Measurements from ENCODE around the gene RAB3GAP2.

RAB3GAP2 gene

DNA sequence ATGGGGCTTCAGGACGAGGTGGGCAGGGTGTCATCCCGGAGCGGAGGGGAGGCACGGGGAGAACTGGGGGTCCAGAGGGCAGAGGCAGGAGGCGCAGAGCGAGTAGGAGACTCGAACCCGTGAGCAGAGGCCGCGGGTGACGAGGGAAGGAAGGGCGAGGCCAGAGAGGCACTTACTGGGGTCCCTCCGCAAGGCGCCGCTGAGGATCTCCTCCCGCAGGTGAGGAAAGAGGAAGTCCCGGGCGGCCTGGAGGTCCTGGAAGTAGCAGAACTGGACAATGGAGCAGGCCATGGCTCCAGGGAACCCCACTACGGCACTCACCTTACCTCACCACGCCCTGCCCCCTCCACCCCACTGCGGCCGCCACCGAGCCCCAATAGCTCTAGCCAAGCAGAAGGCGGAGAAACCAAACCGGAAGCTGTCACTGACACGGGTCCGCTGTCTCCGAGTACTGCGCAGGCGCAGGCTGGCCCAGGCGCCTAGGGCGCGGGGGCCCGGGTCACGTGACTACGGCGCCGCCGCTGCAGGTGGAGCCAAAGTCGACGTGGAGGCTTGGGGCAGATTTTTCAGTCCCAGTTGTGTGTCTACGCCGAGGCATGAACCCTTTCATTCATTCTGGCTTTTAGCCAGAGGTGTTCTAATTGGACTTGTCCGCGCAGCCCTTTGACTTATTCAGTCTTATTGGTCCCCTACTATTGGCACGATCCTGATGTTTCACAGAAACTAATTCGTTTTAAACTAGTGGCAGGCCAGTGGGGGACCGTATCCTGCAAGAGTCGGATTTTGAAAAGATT lies at the start of gene RAB3GAP2:
Gene RAB3GAP2, minus strand, starts transcription at position 407 of the 794 bp plus-strand sequence. Its CDS starts 116 bp downstream, at position 291.
- TF ChIP-seq CTCF (conservative IDR thresholded peaks at IDR 0.05): no peak
- TF ChIP-seq ZFX (IDR thresholded peaks at IDR 0.05): no peak
- peak within 1 kb of the TSS; percentile 87 for H3K27ac ChIP-seq

GRCh38 chr1:220321758-220322157 lies 49.5 kb upstream of the RAB3GAP2 start:
- TF ChIP-seq ZFX (IDR thresholded peaks at IDR 0.05) (no peak), CTCF (conservative IDR thresholded peaks at IDR 0.05) (no peak)
- H3K27ac ChIP-seq: no peak overlapping the region

DNA sequence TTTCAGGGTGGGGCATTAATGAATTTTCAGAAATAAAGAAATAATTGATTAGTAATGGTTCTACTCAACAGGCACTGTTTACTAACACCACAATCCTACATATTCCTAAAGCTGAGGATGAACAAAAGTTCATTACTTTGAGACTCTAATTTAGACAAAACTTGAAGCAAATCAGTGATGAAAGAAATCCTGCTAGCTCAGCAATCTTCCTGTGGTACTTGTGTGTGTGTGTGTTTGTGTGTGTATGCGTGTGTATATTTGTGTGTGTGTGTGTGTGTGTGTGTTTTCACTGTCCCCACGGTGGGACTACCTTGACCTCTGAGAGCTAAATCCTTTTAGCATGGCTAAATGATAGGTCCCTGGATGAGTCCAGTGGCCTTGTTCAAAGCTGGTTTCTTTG lies 48.5 kb upstream of the RAB3GAP2 start:
- H3K27ac ChIP-seq: no peak overlapping the region
- TF ChIP-seq ZFX (IDR thresholded peaks at IDR 0.05) (no peak), CTCF (conservative IDR thresholded peaks at IDR 0.05) (no peak)

DNA sequence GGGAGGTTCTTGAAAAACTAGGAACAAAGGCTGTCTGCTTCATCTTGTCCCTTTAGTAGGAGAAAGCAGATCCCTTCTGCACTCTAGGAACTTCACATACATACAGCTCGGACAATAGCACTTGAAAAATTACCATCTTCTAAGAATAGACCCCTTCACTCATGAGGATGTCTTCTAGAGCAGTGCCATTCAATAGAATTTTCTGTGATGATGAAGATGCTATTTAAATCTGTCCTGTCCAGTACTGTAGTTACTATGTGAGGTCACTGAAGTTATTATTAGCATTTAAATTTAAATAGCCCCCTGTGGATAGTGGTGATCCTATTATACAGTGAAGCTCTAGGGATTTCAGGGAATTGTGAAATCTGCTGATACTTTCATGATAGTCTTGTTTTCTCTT lies 46.4 kb upstream of the RAB3GAP2 start:
- no peak overlapping the region for H3K27ac ChIP-seq
- TF ChIP-seq CTCF (conservative IDR thresholded peaks at IDR 0.05) (no peak), ZFX (IDR thresholded peaks at IDR 0.05) (no peak)

- TF ChIP-seq ZFX (IDR thresholded peaks at IDR 0.05) (no peak), CTCF (conservative IDR thresholded peaks at IDR 0.05) (no peak)
- H3K27ac ChIP-seq: no peak overlapping the region
Observed at GRCh38 chr1:220317161-220317560, 44.9 kb upstream of the RAB3GAP2 start.

- TF ChIP-seq ZFX (IDR thresholded peaks at IDR 0.05) (no peak), CTCF (conservative IDR thresholded peaks at IDR 0.05) (no peak)
Observed at GRCh38 chr1:220316305-220316704, 44.1 kb upstream of the RAB3GAP2 start.

GRCh38 chr1:220315070-220315839 lies 43.0 kb upstream of the RAB3GAP2 start:
- TF ChIP-seq CTCF (conservative IDR thresholded peaks at IDR 0.05) (no peak), ZFX (IDR thresholded peaks at IDR 0.05) (no peak)
- no peak overlapping the region for H3K27ac ChIP-seq

More at GRCh38 chr1:220316305-220316704, 44.1 kb upstream of the RAB3GAP2 start:
- no peak overlapping the region for H3K27ac ChIP-seq
